ENCODE data around the gene CALR3.

- TF ChIP-seq CTCF (IDR thresholded peaks at IDR 0.05; ENCODE audit: poor library complexity, severe bottlenecking) = no peak
- no peak for TF ChIP-seq TAF1 (IDR thresholded peaks at IDR 0.05; ENCODE audit: low read depth)
- TF ChIP-seq SMC3 (conservative IDR thresholded peaks at IDR 0.05; ENCODE audit: poor library complexity) = no peak
- no peak for TF ChIP-seq EZH2 (IDR thresholded peaks at IDR 0.05; ENCODE audit: borderline replicate concordance, insufficient read depth, low read length, poor library complexity, severe bottlenecking)
- TF ChIP-seq REST (IDR thresholded peaks at IDR 0.05; ENCODE audit: borderline replicate concordance) = no peak
These were observed 22.7 kb upstream of the CALR3 start for GRCh38 chr19:16518483-16519229.

All from neural cell (in vitro differentiated cells).